RWPE1 (cell line): ENCODE data around the gene A1BG.

Experiments used
- CTCF ChIA-PET: fragments of 350-600 bp; sonication (Branson Sonifier 250); formaldehyde crosslinking; extraction: SDS; loops from one replicate; lab custom pipeline; 2021; lab: Yijun Ruan, JAX
- POLR2A ChIA-PET: fragments of 400-600 bp; formaldehyde crosslinking; extraction: SDS; loops from one replicate; lab custom pipeline; 2020; ENCODE audit warnings: antibody characterized with exemption; ENCODE audit not compliant: low non-redundant PET; lab: Yijun Ruan, JAX
- DNase-seq: peaks from one replicate; pipeline ENCODE4 v3.0.0; 2012; ENCODE audit warnings: low spot score
- H3K27ac ChIP-seq: fragments of 450-650 bp; 2 replicates; pipeline ENCODE4 v1.5.1; 2017
- TF ChIP-seq, protein P1 (sequence below): fragments of 450-650 bp; conservative IDR thresholded peaks from 2 replicates; pipeline ENCODE4 v1.5.1; 2017; ENCODE audit warnings: low read depth, mild to moderate bottlenecking

Gene A1BG

DNA sequence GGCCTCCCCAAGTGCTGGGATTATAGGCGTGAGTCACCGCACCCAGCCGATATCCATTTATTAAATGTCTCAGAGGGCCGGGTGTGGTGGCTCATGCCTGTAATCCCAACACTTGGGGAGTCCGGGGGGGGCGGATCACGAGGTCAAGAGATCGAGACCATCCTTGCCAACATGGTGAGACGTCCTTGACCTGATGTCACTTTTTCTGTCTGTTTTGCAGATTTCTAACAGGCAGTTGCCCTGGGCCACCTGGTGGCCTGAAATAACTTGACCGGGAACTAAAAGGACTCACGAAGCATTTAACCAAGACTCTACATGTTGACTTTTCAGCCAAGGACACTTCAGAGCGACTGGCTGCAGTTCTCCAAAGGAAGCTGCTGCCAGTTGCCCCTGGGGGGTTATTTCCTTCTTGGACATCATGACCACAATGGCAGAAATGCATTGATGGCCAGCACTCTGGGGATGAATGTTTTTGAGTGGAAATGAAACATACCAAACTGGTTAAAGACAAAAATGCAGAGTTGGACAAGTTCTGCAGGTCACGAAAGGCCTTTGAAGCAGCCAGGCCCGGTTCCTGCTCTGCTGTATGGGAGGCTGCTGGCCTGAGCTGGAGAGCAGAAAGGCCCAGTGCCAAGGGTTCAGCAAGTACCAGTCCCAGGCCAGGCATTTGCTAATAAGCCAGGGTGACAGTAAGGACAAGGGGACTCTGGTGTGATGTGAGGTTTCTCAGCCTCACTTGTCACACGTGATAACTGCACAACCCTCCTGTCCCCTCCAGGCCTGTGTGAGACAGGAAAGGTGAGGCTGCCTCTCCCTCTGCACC is 19.2 kb upstream of the A1BG start:
- DNase-seq: no peak
- ChIA-PET CTCF (interaction anchor here (0.7 to 0.8 kb wide), 2 partner anchors 23 to 782 kb away, joined by 4 read pairs; no protein-coding TSS in a partner anchor), POLR2A (no interaction called here)
- no peak overlapping the region for H3K27ac ChIP-seq
- TF ChIP-seq, protein P1, sequence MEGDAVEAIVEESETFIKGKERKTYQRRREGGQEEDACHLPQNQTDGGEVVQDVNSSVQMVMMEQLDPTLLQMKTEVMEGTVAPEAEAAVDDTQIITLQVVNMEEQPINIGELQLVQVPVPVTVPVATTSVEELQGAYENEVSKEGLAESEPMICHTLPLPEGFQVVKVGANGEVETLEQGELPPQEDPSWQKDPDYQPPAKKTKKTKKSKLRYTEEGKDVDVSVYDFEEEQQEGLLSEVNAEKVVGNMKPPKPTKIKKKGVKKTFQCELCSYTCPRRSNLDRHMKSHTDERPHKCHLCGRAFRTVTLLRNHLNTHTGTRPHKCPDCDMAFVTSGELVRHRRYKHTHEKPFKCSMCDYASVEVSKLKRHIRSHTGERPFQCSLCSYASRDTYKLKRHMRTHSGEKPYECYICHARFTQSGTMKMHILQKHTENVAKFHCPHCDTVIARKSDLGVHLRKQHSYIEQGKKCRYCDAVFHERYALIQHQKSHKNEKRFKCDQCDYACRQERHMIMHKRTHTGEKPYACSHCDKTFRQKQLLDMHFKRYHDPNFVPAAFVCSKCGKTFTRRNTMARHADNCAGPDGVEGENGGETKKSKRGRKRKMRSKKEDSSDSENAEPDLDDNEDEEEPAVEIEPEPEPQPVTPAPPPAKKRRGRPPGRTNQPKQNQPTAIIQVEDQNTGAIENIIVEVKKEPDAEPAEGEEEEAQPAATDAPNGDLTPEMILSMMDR: no peak

DNA sequence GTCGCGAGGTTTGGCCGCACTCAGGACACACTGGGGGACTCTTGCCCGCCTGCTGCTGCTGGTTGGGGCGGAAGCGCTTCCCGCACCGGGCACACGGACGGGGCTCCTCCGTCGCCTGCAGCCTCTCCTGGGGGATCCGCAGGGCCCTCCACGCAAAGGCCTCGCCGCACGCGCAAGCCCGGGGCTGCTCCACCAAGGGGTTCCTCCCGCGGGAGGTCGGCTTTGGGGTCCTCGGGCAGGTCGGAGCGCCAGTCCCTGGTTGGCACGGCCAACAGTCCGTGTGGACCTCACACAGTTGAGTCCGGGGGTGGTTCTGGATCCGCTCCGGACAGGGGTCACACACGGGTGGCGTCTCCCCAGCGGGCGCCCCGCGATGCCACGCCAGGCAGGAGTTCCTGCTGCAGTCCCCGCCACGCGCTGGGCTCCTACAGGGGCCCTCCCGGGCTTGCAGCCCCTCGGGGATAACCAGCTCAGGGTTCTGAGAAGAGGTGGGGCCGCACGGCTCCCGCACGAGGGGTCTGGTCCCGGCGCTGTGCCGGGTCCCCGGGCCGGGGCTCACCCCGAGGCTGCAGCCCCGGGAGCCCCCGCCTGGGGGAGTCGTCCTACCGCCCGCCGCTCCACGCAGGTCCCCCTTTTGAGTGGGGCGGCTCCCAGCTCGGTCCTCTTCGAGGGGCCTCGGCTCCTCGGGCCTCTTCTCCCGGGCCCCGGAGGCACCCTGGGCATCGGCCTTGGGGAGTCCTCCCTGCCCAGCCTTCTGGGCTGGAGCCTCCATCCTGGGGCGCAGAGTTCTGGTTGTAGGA is 15.5 kb upstream of the A1BG start:
- TF ChIP-seq, protein P1: no peak
- DNase-seq: no peak

DNA sequence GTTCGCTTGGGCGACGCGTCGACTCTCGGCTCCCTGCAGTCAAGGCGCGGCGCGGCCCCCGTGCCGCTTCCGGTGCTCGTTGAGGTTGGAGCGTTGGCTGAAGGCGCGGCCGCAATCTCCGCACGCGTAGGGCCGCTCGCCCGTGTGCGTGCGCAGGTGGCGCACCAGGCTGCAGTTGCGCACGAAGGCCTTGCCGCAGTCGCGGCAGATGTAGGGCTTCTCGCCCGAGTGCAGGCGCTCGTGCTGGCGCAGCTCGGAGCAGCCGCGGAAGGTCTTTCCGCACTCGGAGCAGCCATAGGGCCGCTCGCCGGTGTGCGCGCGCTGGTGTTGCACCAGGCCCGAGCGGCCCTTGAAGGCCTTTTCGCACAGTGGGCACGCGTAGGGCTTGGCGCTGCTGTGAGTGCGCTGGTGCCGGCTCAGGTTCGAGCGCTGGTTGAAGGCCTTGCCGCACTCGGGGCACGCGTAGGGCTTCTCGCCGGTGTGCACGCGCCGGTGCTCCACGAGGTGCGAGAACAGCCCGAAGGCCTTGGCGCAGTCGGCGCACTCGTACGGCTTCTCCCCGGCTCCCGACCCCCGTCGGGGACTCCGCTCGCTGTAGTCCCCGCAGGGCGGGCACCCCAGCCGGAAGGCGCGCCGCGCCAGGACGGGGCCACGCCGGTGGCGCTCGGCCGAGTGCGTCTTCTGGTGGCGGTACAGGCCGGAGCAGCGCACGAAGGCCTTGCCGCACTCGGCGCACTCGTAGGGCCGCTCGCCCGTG is 14.6 kb upstream of the A1BG start:
- H3K27ac ChIP-seq: no peak overlapping the region
- POLR2A ChIA-PET: no interaction called here
- DNase-seq: no peak
- TF ChIP-seq, protein P1: no peak
- CTCF ChIA-PET: no interaction called here

More for the DNA sequence above, 15.5 kb upstream of the A1BG start:
- CTCF ChIA-PET: no interaction called here
- POLR2A ChIA-PET: interaction anchor here (1.1 kb wide), 1 partner anchor 42 kb away, joined by 3 read pairs; the partner anchor contains the start of gene ZSCAN22
- no peak overlapping the region for H3K27ac ChIP-seq

DNA sequence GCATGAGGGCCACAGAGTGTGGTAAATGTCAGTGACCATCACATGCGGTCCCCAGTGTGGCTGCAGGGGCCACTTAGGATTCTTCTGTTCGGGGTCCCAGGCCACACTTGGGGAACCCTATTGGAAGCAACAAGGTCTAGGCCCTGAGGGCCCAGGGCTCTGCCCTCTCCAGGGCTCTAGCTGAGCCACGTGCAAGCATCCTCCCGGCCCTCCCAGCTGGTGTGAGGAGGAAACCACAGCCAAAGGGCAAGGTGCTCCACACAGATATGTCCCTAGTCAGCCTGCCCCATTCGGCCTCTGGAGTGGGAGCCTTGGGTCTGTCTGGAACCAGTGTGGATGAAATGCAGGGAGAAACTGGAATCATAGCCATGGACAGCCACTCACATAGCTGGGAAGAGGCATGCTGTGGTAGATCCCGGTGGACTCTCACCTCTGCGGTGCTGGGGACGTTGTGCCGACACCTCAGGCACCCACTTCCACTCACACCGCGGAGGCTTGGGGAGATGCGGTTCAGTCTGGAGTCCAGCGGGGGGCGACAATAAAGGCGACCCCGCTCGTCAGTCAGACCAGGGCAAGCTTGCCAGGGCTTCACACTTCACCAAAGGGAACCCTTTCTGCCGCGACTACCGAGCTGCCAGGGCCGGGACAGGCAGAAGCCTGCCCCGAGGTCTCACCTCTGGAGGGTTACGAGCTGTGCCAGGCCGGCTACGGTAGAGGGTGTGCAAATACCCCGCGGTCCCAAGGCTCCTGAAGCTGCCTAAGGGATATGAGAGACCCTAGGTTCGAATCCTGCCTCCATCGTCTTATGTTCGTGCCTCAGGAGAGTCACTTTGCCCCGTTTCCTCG is 13.5 kb upstream of the A1BG start:
- no peak overlapping the region for H3K27ac ChIP-seq
- POLR2A ChIA-PET: no interaction called here
- CTCF ChIA-PET: no interaction called here
- TF ChIP-seq, protein P1: no peak
- DNase-seq: no peak

DNA sequence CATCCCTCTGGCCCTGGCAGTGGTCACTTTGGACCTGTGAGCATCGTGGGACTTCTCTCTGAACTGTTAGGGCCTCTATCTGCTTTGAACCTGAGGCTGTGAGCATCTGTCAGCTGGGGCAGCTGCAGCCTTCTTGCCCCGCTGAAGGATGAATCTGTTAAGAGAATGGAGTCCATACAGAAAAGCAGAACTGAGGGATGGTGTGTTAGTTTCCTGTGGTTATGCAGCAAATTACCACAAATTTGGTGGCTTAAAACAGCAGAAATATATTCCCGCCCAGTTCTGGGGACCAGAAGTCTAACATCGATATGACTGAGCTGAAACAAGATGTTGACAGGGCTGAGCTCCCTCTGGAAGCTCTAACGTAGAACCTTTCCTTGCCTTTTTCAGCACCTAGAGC is 10.9 kb upstream of the A1BG start:
- TF ChIP-seq, protein P1: no peak
- POLR2A ChIA-PET: no interaction called here
- peak overlapping the region; percentile 97 for H3K27ac ChIP-seq
- no peak for DNase-seq
- CTCF ChIA-PET: no interaction called here
